GOT3 (cell line): ENCODE results near the gene TEAD1.
A peak's percentile ranks its signal among the peaks of the same experiment; 100 is the strongest.

ENCODE experiments used
- DNase-seq: peaks from one replicate; lab custom pipeline; 2025; ENCODE audit warnings: mixed read lengths; lab: John Stamatoyannopoulos, UW

Gene TEAD1

GRCh38 chr11:12673924-12674570, at the start of gene TEAD1:
TSS of gene TEAD1 (plus strand) at chr11:12674421.
- peak; percentile 74 for DNase-seq

- DNase-seq: no peak
Observed at GRCh38 chr11:12624595-12624994, 49.6 kb upstream of the TEAD1 start.

- DNase-seq: no peak
Observed at GRCh38 chr11:12625438-12626071, 48.7 kb upstream of the TEAD1 start.

- no peak for DNase-seq
Observed at GRCh38 chr11:12626616-12627015, 47.6 kb upstream of the TEAD1 start.

- no peak for DNase-seq
Observed at GRCh38 chr11:12628314-12628713, 45.9 kb upstream of the TEAD1 start.

- no peak for DNase-seq
Observed at GRCh38 chr11:12629601-12630313, 44.5 kb upstream of the TEAD1 start.

- no peak for DNase-seq
Observed at GRCh38 chr11:12631651-12632050, 42.6 kb upstream of the TEAD1 start.

- DNase-seq: no peak
Observed at GRCh38 chr11:12634329-12634728, 39.9 kb upstream of the TEAD1 start.

GRCh38 chr11:12636871-12637410, 37.3 kb upstream of the TEAD1 start:
- no peak for DNase-seq

GRCh38 chr11:12639388-12639787, 34.8 kb upstream of the TEAD1 start:
- DNase-seq: no peak

GRCh38 chr11:12640355-12640754, 33.9 kb upstream of the TEAD1 start:
- DNase-seq: no peak

- DNase-seq: no peak
Observed at GRCh38 chr11:12640926-12641849, 33.0 kb upstream of the TEAD1 start.

GRCh38 chr11:12642040-12642439, 32.2 kb upstream of the TEAD1 start:
- DNase-seq: no peak

- DNase-seq: no peak
Observed at GRCh38 chr11:12642806-12643428, 31.3 kb upstream of the TEAD1 start.

- DNase-seq: no peak
Observed at GRCh38 chr11:12646478-12646877, 27.7 kb upstream of the TEAD1 start.

- DNase-seq: no peak
Observed at GRCh38 chr11:12653729-12654128, 20.5 kb upstream of the TEAD1 start.

- DNase-seq: no peak
Observed at GRCh38 chr11:12655842-12656241, 18.4 kb upstream of the TEAD1 start.

- no peak for DNase-seq
Observed at GRCh38 chr11:12657336-12657735, 16.9 kb upstream of the TEAD1 start.

- DNase-seq: no peak
Observed at GRCh38 chr11:12657981-12658380, 16.2 kb upstream of the TEAD1 start.

GRCh38 chr11:12662101-12662689, 12.0 kb upstream of the TEAD1 start:
- no peak for DNase-seq

GRCh38 chr11:12664385-12664784, 9.8 kb upstream of the TEAD1 start:
- no peak for DNase-seq
